Activated T-helper 1 cell treated with anti-CD3 and anti-CD28 coated beads, Interleukin-12 subunit alpha, Interleukin-12 subunit beta, Interleukin-2, Interleukin-4 antibody, amounts not matched to agents 30 ng/mL and 10 ng/mL and 1 ng/mL, durations not matched to agents 14 hours and 24 hours and 36 hours (primary cell): ENCODE measurements around the gene DOK7. TPM values are rescaled to one million over a fixed set of nuclear protein-coding genes. Genes with fewer than 3 reads are reported as not detected.

Experiments
- DNase-seq: peaks from one replicate; pipeline ENCODE4 v3.0.0; 2021; ENCODE audit warnings: low spot score
- H3K27ac Mint-ChIP-seq: one replicate; pipeline ENCODE4 v1.8.0; 2021; ENCODE audit warnings: mild to moderate bottlenecking, mixed read lengths
- H3K27me3 Mint-ChIP-seq: one replicate; pipeline ENCODE4 v1.8.0; 2022; ENCODE audit warnings: mild to moderate bottlenecking, moderate library complexity, mixed read lengths; ENCODE audit not compliant: insufficient read depth
- H3K36me3 Mint-ChIP-seq: one replicate; pipeline ENCODE4 v1.8.0; 2021; ENCODE audit warnings: low read depth, mixed read lengths
- H3K4me1 Mint-ChIP-seq: one replicate; pipeline ENCODE4 v1.8.0; 2021; ENCODE audit warnings: low read depth, mixed read lengths
- H3K4me3 Mint-ChIP-seq: one replicate; pipeline ENCODE4 v1.8.0; 2021; ENCODE audit warnings: mild to moderate bottlenecking, moderate library complexity, mixed read lengths
- H3K9me3 Mint-ChIP-seq: one replicate; pipeline ENCODE4 v1.8.0; 2021; ENCODE audit warnings: mixed read lengths
- intact Hi-C: fragments of 100-400 bp; cut with micrococcal nuclease; formaldehyde crosslinking; loops from one replicate; pipeline ENCODE4 v1.15.1; 2024
- total RNA-seq: library from RNA; stranded (reverse); gene quantifications from 2 replicates; pipeline ENCODE4 v1.2.3, GENCODE V29; 2022

The DOK7 gene
- total RNA-seq, 1 donor from 2014 or later, result not detected

- peaks cover 3% of the 10 kb centered on the region for H3K27me3 Mint-ChIP-seq
- H3K27ac Mint-ChIP-seq, result no peak overlapping the region
- H3K36me3 Mint-ChIP-seq, result no peaks in the 10 kb centered on the region
- no peak for DNase-seq
- H3K9me3 Mint-ChIP-seq, result no peaks in the 10 kb centered on the region
- no peaks in the 10 kb centered on the region for H3K4me1 Mint-ChIP-seq
- intact Hi-C loops, result no loop called here
- H3K4me3 Mint-ChIP-seq, result no peak overlapping the region
Observed at GRCh38 chr4:3464911-3465697, 2.0 kb downstream of the DOK7 start.

- Mint-ChIP-seq H3K9me3 (no peaks in the 10 kb centered on the region), H3K4me3 (no peak overlapping the region), H3K4me1 (no peaks in the 10 kb centered on the region), H3K27ac (no peak overlapping the region), H3K36me3 (no peaks in the 10 kb centered on the region), H3K27me3 (peaks cover 3% of the 10 kb centered on the region)
- no peak for DNase-seq
- intact Hi-C loops, result no loop called here
Observed at GRCh38 chr4:3465698-3466671, 2.9 kb downstream of the DOK7 start.

GRCh38 chr4:3466691-3467600 is 3.8 kb downstream of the DOK7 start:
- Mint-ChIP-seq H3K4me3 (no peak overlapping the region), H3K27me3 (peaks cover 2% of the 10 kb centered on the region), H3K4me1 (no peaks in the 10 kb centered on the region), H3K36me3 (no peaks in the 10 kb centered on the region), H3K27ac (no peak overlapping the region), H3K9me3 (no peaks in the 10 kb centered on the region)
- intact Hi-C loops, result no loop called here
- no peak for DNase-seq

- intact Hi-C loops, result no loop called here
- Mint-ChIP-seq H3K9me3 (no peaks in the 10 kb centered on the region), H3K4me3 (no peak overlapping the region), H3K36me3 (no peaks in the 10 kb centered on the region), H3K27me3 (no peaks in the 10 kb centered on the region), H3K4me1 (no peaks in the 10 kb centered on the region), H3K27ac (no peak overlapping the region)
- no peak for DNase-seq
Observed at GRCh38 chr4:3467601-3468031, 4.5 kb downstream of the DOK7 start.

- Mint-ChIP-seq H3K36me3 (no peaks in the 10 kb centered on the region), H3K4me1 (no peaks in the 10 kb centered on the region), H3K27me3 (no peaks in the 10 kb centered on the region), H3K27ac (no peak overlapping the region), H3K4me3 (no peak overlapping the region), H3K9me3 (no peaks in the 10 kb centered on the region)
- intact Hi-C loops, result no loop called here
- DNase-seq, result no peak
Observed at GRCh38 chr4:3468154-3468553, 5.0 kb downstream of the DOK7 start.

- Mint-ChIP-seq H3K4me3 (no peak overlapping the region), H3K4me1 (no peaks in the 10 kb centered on the region), H3K27me3 (no peaks in the 10 kb centered on the region), H3K27ac (no peak overlapping the region), H3K9me3 (no peaks in the 10 kb centered on the region), H3K36me3 (no peaks in the 10 kb centered on the region)
- intact Hi-C loops, result no loop called here
- DNase-seq, result no peak
Observed at GRCh38 chr4:3468804-3469203, 5.7 kb downstream of the DOK7 start.

GRCh38 chr4:3469386-3470243 is 6.5 kb downstream of the DOK7 start:
- Mint-ChIP-seq H3K36me3 (no peaks in the 10 kb centered on the region), H3K4me1 (no peaks in the 10 kb centered on the region), H3K9me3 (no peaks in the 10 kb centered on the region)

GRCh38 chr4:3470244-3471097 is 7.4 kb downstream of the DOK7 start:
- Mint-ChIP-seq H3K36me3 (no peaks in the 10 kb centered on the region), H3K9me3 (no peaks in the 10 kb centered on the region), H3K4me3 (no peak overlapping the region), H3K27ac (no peak overlapping the region), H3K27me3 (no peaks in the 10 kb centered on the region), H3K4me1 (no peaks in the 10 kb centered on the region)
- intact Hi-C loops, result no loop called here
- no peak for DNase-seq

More at GRCh38 chr4:3469386-3470243, 6.5 kb downstream of the DOK7 start:
- Mint-ChIP-seq H3K27ac (no peak overlapping the region), H3K27me3 (no peaks in the 10 kb centered on the region), H3K4me3 (no peak overlapping the region)
- no peak for DNase-seq
- intact Hi-C loops, result no loop called here

GRCh38 chr4:3471098-3471760 is 8.1 kb downstream of the DOK7 start:
- intact Hi-C loops, result no loop called here
- H3K27ac Mint-ChIP-seq, result no peak overlapping the region
- H3K4me3 Mint-ChIP-seq, result no peak overlapping the region
- H3K4me1 Mint-ChIP-seq, result no peaks in the 10 kb centered on the region
- DNase-seq, result no peak
- no peaks in the 10 kb centered on the region for H3K36me3 Mint-ChIP-seq
- no peaks in the 10 kb centered on the region for H3K9me3 Mint-ChIP-seq
- no peaks in the 10 kb centered on the region for H3K27me3 Mint-ChIP-seq

GRCh38 chr4:3471886-3472285 is 8.8 kb downstream of the DOK7 start:
- Mint-ChIP-seq H3K9me3 (no peaks in the 10 kb centered on the region), H3K4me3 (no peak overlapping the region), H3K36me3 (no peaks in the 10 kb centered on the region), H3K27ac (no peak overlapping the region), H3K27me3 (no peaks in the 10 kb centered on the region), H3K4me1 (no peaks in the 10 kb centered on the region)
- no peak for DNase-seq
- intact Hi-C loops, result no loop called here
